B cell (primary cell): ENCODE data around the gene CDH13.

Source experiments
- CTCF ChIP-seq: fragments of 200-600 bp; IDR thresholded peaks from one replicate; pipeline ENCODE4 v1.8.0; 2022; ENCODE audit warnings: antibody characterized with exemption, mild to moderate bottlenecking
- EZH2 ChIP-seq: IDR thresholded peaks from 2 replicates; pipeline ENCODE4 v1.6.1; 2012; ENCODE audit warnings: borderline replicate concordance, low read depth, mild to moderate bottlenecking, moderate library complexity, low read length; ENCODE audit not compliant: insufficient read depth, poor library complexity, severe bottlenecking

GRCh38 chr16:83343935-83344366, 717.2 kb downstream of the CDH13 start:
- TF ChIP-seq CTCF: no peak
- no peak for TF ChIP-seq EZH2
